Vagina (tissue), 2 donors: ENCODE results near the gene PAAF1.

Experiments used
- CTCF ChIP-seq, 3 experiments: fragments of 450-650 bp in 2 of 3; fragments of 200-600 bp in 1 of 3; sonication (generic) in 1 of 3; IDR thresholded peaks; one replicate each; pipeline ENCODE4 v1.5.1; 2017 to 2019; ENCODE audit warnings: antibody characterized with exemption in 3 of 3, mild to moderate bottlenecking in 2 of 3, moderate library complexity in 2 of 3
- POLR2A ChIP-seq, 2 donors: fragments of 450-650 bp; IDR thresholded peaks; one replicate each; pipeline ENCODE4 v1.6.1; 2017; ENCODE audit warnings: antibody characterized with exemption in 2 of 2, mild to moderate bottlenecking in 2 of 2, moderate library complexity in 2 of 2
- POLR2AphosphoS5 ChIP-seq, 2 donors: sonication (generic); formaldehyde crosslinking; IDR thresholded peaks; one replicate each; pipeline ENCODE4 v1.9.0; 2017; ENCODE audit warnings: antibody characterized with exemption in 2 of 2, mild to moderate bottlenecking in 2 of 2, low read depth in 1 of 2; ENCODE audit not compliant: insufficient read depth in 1 of 2

GRCh38 chr11:73931039-73931645 is 54.3 kb downstream of the PAAF1 start:
- TF ChIP-seq CTCF (IDR thresholded peaks at IDR 0.05) (no peak), POLR2A (IDR thresholded peaks at IDR 0.05) (no peak), POLR2AphosphoS5 (IDR thresholded peaks at IDR 0.05; ENCODE audit: insufficient read depth in 1 of 2, low read depth in 1 of 2) (no peak)
